Heart left ventricle (tissue), 16 donors: Measurements from ENCODE around the gene RAD51B. TPM values are rescaled to one million over a fixed set of nuclear protein-coding genes. Genes with fewer than 3 reads are reported as not detected.
"Not testable (repeated sequence)": the region's sequence is repeated elsewhere in the genome, so short reads cannot be mapped to it uniquely, and the experiment has no call there.

Experiments
- ATAC-seq, 4 donors: fragments of 200-7000 bp; cut with Tn5 transposase; one replicate each; pipeline ENCODE4 v1.9.1; 2020 to 2022; ENCODE audit warnings: moderate library complexity in 4 of 4, mild to moderate bottlenecking in 3 of 4, moderate number of reproducible peaks in 1 of 4
- DNase-seq, 5 donors: peaks; one replicate each; pipeline ENCODE4 v3.0.0-alpha.2; 2020
- H3K27ac ChIP-seq, 12 donors: fragments of 200-600 bp; sonication (generic) in 4 of 12; one replicate each; pipeline versions ENCODE4 v1.5.0 to v1.8.0; 2016 to 2022; ENCODE audit warnings: mild to moderate bottlenecking in 2 of 12
- H3K27me3 ChIP-seq, 9 donors: fragments of 200-600 bp; sonication (generic) in 2 of 9; one replicate each; pipeline versions ENCODE4 v1.5.1 to v1.8.0; 2016 to 2022; ENCODE audit warnings: mild to moderate bottlenecking in 3 of 9
- H3K36me3 ChIP-seq, 9 donors: fragments of 200-600 bp; sonication (generic) in 2 of 9; one replicate each; pipeline versions ENCODE4 v1.5.0 to v1.8.0; 2018 to 2022; ENCODE audit warnings: mild to moderate bottlenecking in 2 of 9
- H3K4me1 ChIP-seq, 12 donors: fragments of 200-600 bp; sonication (generic) in 4 of 12; one replicate each; pipeline versions ENCODE4 v1.5.0 to v1.8.0; 2016 to 2022; ENCODE audit warnings: mild to moderate bottlenecking in 3 of 12
- H3K4me3 ChIP-seq, 12 donors: fragments of 200-600 bp; sonication (generic) in 4 of 12; one replicate each; pipeline versions ENCODE4 v1.5.0 to v1.8.0; 2017 to 2022; ENCODE audit warnings: mild to moderate bottlenecking in 9 of 12, moderate library complexity in 4 of 12
- H3K9me3 ChIP-seq, 12 donors: fragments of 200-600 bp; sonication (generic) in 4 of 12; one replicate each; pipeline versions ENCODE4 v1.5.0 to v1.8.0; 2016 to 2022; ENCODE audit warnings: mild to moderate bottlenecking in 1 of 12
- CTCF ChIP-seq, 12 donors: fragments of 200-600 bp; sonication (generic) in 4 of 12; IDR thresholded peaks; one replicate each; pipeline versions ENCODE4 v1.5.0 to v1.8.0; 2018 to 2022; ENCODE audit warnings: antibody characterized with exemption in 12 of 12, mild to moderate bottlenecking in 5 of 12
- POLR2A ChIP-seq, 2 donors: fragments of 450-650 bp; IDR thresholded peaks; one replicate each; pipeline ENCODE4 v1.6.1; 2017; ENCODE audit warnings: antibody characterized with exemption in 2 of 2, mild to moderate bottlenecking in 2 of 2, moderate library complexity in 2 of 2
- WGBS, 4 donors: extraction: QIAGEN DNeasy Blood & Tissue Kit in 2 of 4; methylation state at CpG; one replicate each; pipeline versions ENCODE4 v1.1.5 to v1.1.7; 2013 to 2018; 5-methylcytosine and 5-hydroxymethylcytosine counted together
- intact Hi-C, 10 donors: fragments of 100-400 bp; cut with DNase I; formaldehyde crosslinking; loops; one replicate each; pipeline versions ENCODE4 v1.11.1 to v1.14.2; 2022
- polyA plus RNA-seq, 2 donors: library from polyadenylated mRNA; stranded (reverse); fragments of 200-250 nt; gene quantifications; one replicate each; pipeline ENCODE4 v1.2.3, GENCODE V29; 2013
- total RNA-seq, 9 donors: library from RNA; depleted of rRNA in 2 of 9; stranded (reverse); fragments of >200 nt in 2 of 9; fragmentation: NEBNext Ultra II Directional in 3 of 9; extraction: Animal tissue kit (Norgen Biotek cat#: 25700) in 3 of 9; gene quantifications; one replicate each; pipeline versions ENCODE4 v1.1.0 to v1.2.4, GENCODE V29; 2016 to 2023
- donor health status: ischemic (EF 13 %, LVEDD 7.1; RV severe dilation, severe dysfunction).
- donor health status: healthy with polysubstance abuse.
- donor health status: DM: no; HTN: yes; CAD: no.
- donor health status: DM: no; HTN: no; CAD: no.
- donor health status: ischemic (EF 25% LVEDD 6.9; RV normal size, moderate dysfunction).
- donor health status: ischemic (EF 25% LVEDD 5.7; RV mildly dilated, moderate dysfunction).
- donor health status: healthy.
- donor health status: DM: yes; HTN: yes; CAD: no.
- donor health status: ischemic (EF 35%, LVEDD 5.7; RV mildly dilated, moderate dysfunction).
- donor health status: nonischemic (EF 11% LVEDD 7.7; RV severe dilation, severe dysfunction).
- donor health status: DM: yes; HTN: yes; CAD: no.
- donor health status: PGD.
- donor health status: ischemic (EF 29% LVEDD 5.4; RV normal size, mild dysfunction).
- donor health status: nonischemic (EF 23%, LVEDD 6.1; RV moderate dilation, normal function).

The RAD51B gene
- total and polyA plus RNA-seq, 11 donors = 1.3 to 11.3 (median 3.2) TPM

DNA sequence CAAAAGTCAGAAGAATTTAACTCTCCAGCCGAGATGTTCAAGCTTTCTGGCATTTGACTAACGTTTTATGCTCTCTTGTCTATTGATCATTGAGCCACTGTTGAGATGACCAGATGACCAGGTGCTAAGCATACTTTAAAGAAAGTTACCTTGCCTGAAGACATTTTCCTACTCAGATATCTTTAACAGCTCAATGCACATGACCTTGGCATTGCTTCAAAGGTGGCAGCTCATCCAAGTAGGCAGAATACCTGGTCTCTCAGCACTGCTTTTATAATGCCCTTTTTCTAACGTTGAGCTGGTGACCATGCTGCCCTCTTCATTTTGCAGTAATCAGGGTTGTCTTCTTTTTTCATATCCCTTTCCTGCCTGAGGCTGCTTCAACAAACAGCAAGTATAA is 358.1 kb downstream of the RAD51B start:
- Histone ChIP-seq H3K4me1 (peaks cover 0 to 8% (median 0%) of the 10 kb centered on the region in 12 donors), H3K27ac (peak overlapping the region in 1 of 12 donors; percentile 55), H3K9me3 (no peaks in the 10 kb centered on the region), H3K27me3 (no peaks in the 10 kb centered on the region), H3K4me3 (no peak overlapping the region), H3K36me3 (no peaks in the 10 kb centered on the region)
- no peak for ATAC-seq
- 72 to 76% (median 73%) methylated on average over 3 of the region's 3 CpGs for WGBS, 4 donors
- no peak for TF ChIP-seq POLR2A (IDR thresholded peaks at IDR 0.05)
- TF ChIP-seq CTCF (IDR thresholded peaks at IDR 0.05) = no peak
- DNase-seq = no peak
- intact Hi-C loops = no loop called here

GRCh38 chr14:68178282-68178681 is 358.7 kb downstream of the RAD51B start:
- DNase-seq (no peak), ATAC-seq (no peak)
- Histone ChIP-seq H3K9me3 (no peaks in the 10 kb centered on the region), H3K36me3 (no peaks in the 10 kb centered on the region), H3K4me3 (no peak overlapping the region), H3K4me1 (peaks cover 0 to 8% (median 0%) of the 10 kb centered on the region in 12 donors), H3K27ac (peak overlapping the region in 1 of 12 donors; percentile 55), H3K27me3 (no peaks in the 10 kb centered on the region)
- intact Hi-C loops = no loop called here
- no peak for TF ChIP-seq POLR2A (IDR thresholded peaks at IDR 0.05)
- TF ChIP-seq CTCF (IDR thresholded peaks at IDR 0.05) = no peak
- WGBS, 4 donors = 96 to 99% (median 97%) methylated on average over 2 of the region's 2 CpGs

GRCh38 chr14:68181519-68182326 is 362.1 kb downstream of the RAD51B start:
- TF ChIP-seq CTCF (IDR thresholded peaks at IDR 0.05) = no peak
- no peak for TF ChIP-seq POLR2A (IDR thresholded peaks at IDR 0.05)
- 83 to 88% (median 85%) methylated on average over 3 of the region's 3 CpGs for WGBS, 4 donors
- Histone ChIP-seq H3K27me3 (no peaks in the 10 kb centered on the region), H3K4me1 (peaks cover 0 to 8% (median 0%) of the 10 kb centered on the region in 12 donors), H3K9me3 (no peaks in the 10 kb centered on the region), H3K36me3 (no peaks in the 10 kb centered on the region), H3K27ac (no peak overlapping the region), H3K4me3 (no peak overlapping the region)
- ATAC-seq = no peak
- DNase-seq = no peak
- intact Hi-C loops = no loop called here

GRCh38 chr14:68182492-68182891 is 362.9 kb downstream of the RAD51B start:
- no peaks in the 10 kb centered on the region for H3K9me3 ChIP-seq

DNA sequence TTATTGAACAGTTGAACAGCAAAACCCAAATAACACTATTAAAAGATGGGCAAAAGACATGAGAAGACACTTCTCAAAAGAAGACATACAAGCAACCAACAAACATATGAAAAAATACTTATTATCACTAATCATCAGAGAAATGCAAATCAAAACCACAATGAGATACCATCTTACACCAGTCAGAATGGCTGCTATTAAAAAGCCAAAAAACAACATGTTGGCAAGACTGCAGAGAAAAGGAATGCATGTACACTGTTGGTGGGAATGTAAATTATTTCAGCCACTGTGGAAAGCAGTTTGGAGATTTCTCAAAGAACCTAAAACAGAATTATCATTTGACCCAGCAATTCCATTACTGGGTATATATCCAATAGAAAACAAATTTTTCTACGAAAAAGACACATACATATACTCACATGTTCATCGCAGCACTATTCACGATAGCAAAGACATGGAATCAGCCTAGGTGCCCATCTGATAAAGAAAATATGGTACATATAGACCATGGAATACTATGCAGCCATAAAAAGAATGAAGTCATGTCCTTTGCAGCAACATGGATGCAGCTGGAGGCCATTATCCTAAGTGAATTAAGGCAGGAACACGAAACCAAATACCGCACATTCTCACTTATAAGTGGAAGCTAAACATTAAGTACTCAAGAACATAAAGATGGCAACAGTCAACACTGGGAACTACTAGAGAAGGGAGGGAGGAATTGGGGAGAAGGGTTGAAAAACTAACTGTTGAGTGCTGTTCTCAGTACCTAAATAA is 367.1 kb downstream of the RAD51B start:
- H3K27ac ChIP-seq, H3K36me3 ChIP-seq, ATAC-seq, H3K4me1 ChIP-seq, intact Hi-C loops, DNase-seq, H3K27me3 ChIP-seq, H3K4me3 ChIP-seq, H3K9me3 ChIP-seq: not testable (repeated sequence)
- WGBS, 4 donors = 98 to 99% (median 98%) methylated on average over 5 of the region's 5 CpGs

More at GRCh38 chr14:68182492-68182891, 362.9 kb downstream of the RAD51B start:
- peaks cover 0 to 8% (median 0%) of the 10 kb centered on the region in 12 donors for H3K4me1 ChIP-seq
- ATAC-seq (no peak), DNase-seq (no peak)
- H3K27ac ChIP-seq = no peak overlapping the region
- no peak overlapping the region for H3K4me3 ChIP-seq
- no peaks in the 10 kb centered on the region for H3K36me3 ChIP-seq
- no peaks in the 10 kb centered on the region for H3K27me3 ChIP-seq
- TF ChIP-seq POLR2A (IDR thresholded peaks at IDR 0.05) (no peak), CTCF (IDR thresholded peaks at IDR 0.05) (no peak)
- WGBS, 4 donors = 92 to 97% (median 95%) methylated on average over 5 of the region's 5 CpGs
- intact Hi-C loops = no loop called here
